K562 (cell line): ENCODE measurements around the gene FOXJ3. TPM values are rescaled to one million over a fixed set of nuclear protein-coding genes. Genes with fewer than 3 reads are reported as not detected.

Experiments
- ARHGAP35 ChIP-seq: fragments of 450-650 bp; IDR thresholded peaks from 2 replicates; pipeline ENCODE4 v1.6.1; 2018; ENCODE audit not compliant: partially characterized antibody
- BCOR ChIP-seq: fragments of 450-650 bp; IDR thresholded peaks from 2 replicates; pipeline ENCODE4 v1.6.1; 2016
- CHD1 ChIP-seq: fragments of 200-600 bp; sonication (generic); IDR thresholded peaks from one replicate; pipeline ENCODE4 v1.6.1; 2012; ENCODE audit warnings: mild to moderate bottlenecking, moderate library complexity, low read length, inconsistent platforms
- EGR1 ChIP-seq: fragments of 450-650 bp; conservative IDR thresholded peaks from 2 replicates; pipeline ENCODE4 v1.6.1; 2017; ENCODE audit warnings: mild to moderate bottlenecking
- EHMT2 ChIP-seq: fragments of 450-650 bp; IDR thresholded peaks from 2 replicates; pipeline ENCODE4 v1.6.1; 2018; ENCODE audit warnings: antibody characterized with exemption
- ESRRA ChIP-seq: fragments of 450-650 bp; IDR thresholded peaks from 2 replicates; pipeline ENCODE4 v1.6.1; 2014; ENCODE audit warnings: low read depth, mild to moderate bottlenecking, moderate library complexity, borderline replicate concordance
- JUNB ChIP-seq: fragments of 450-650 bp; formaldehyde crosslinking; conservative IDR thresholded peaks from 2 replicates; pipeline ENCODE4 v1.4.0; 2020; ENCODE audit warnings: mild to moderate bottlenecking
- MYBL2 ChIP-seq, 2 experiments: fragments of 450-650 bp in 1 of 2; sonication (generic) in 1 of 2; formaldehyde crosslinking in 1 of 2; IDR thresholded peaks; 2 replicates each; pipeline versions ENCODE4 v1.6.1 to v1.8.1; 2017 to 2022; ENCODE audit warnings: borderline replicate concordance in 1 of 2, inconsistent platforms in 1 of 2, low read depth in 1 of 2, mild to moderate bottlenecking in 1 of 2, missing genetic modification reagents in 1 of 2, moderate library complexity in 1 of 2
- NFE2L1 ChIP-seq: fragments of 450-650 bp; IDR thresholded peaks from 2 replicates; pipeline ENCODE4 v1.6.1; 2016; ENCODE audit warnings: missing genetic modification characterization, low read depth, mild to moderate bottlenecking, missing compliant biosample characterization, moderate library complexity, borderline replicate concordance
- POLR2G ChIP-seq: fragments of 200-400 bp; formaldehyde crosslinking; IDR thresholded peaks from 2 replicates; pipeline ENCODE4 v1.6.1; 2017; ENCODE audit warnings: low read depth, mild to moderate bottlenecking, antibody characterized with exemption, low read length, moderate library complexity
- RCOR1 ChIP-seq, 2 experiments: IDR thresholded peaks; 2 replicates each; pipeline ENCODE4 v1.6.1; 2012; ENCODE audit warnings: low read depth in 2 of 2, low read length in 2 of 2, borderline replicate concordance in 1 of 2, improper control_type of control experiment in 1 of 2
- STAG1 ChIP-seq: sonication (generic); formaldehyde crosslinking; IDR thresholded peaks from 2 replicates; pipeline ENCODE4 v1.5.0; 2020; ENCODE audit warnings: missing genetic modification reagents, borderline replicate concordance
- TAF9B ChIP-seq: fragments of 450-650 bp; IDR thresholded peaks from 2 replicates; pipeline ENCODE4 v1.6.1; 2018; ENCODE audit warnings: mild to moderate bottlenecking; ENCODE audit not compliant: partially characterized antibody
- TBP ChIP-seq: optimal IDR thresholded peaks from 2 replicates; pipeline ENCODE3; 2011; ENCODE audit warnings: low read depth, low read length, improper control_type of control experiment
- ZFX ChIP-seq: sonication (generic); formaldehyde crosslinking; IDR thresholded peaks from 2 replicates; pipeline ENCODE4 v1.8.0; 2022; ENCODE audit warnings: mild to moderate bottlenecking, missing genetic modification reagents, moderate library complexity
- ZNF24 ChIP-seq: fragments of 450-650 bp; IDR thresholded peaks from 2 replicates; pipeline ENCODE4 v1.6.1; 2016
- polyA plus RNA-seq, 8 experiments: library from polyadenylated mRNA; depleted of rRNA in 4 of 8; stranded (reverse) in 5 of 8; unstranded in 3 of 8; fragments of >200 nt; fragmentation: Nextera tagmentation in 2 of 8; fragmentation: Illumina TruSeq in 1 of 8; extraction: Ambion mirVana in 2 of 8; extraction: Trizol in 1 of 8; gene quantifications; 2 replicates each; pipeline versions ENCODE4 v1.2.1 to v1.2.3, GENCODE V29; 2011 to 2014; ENCODE audit warnings: inconsistent platforms in 1 of 8, missing spikeins in 1 of 8
- total RNA-seq, 7 experiments: library from RNA; depleted of rRNA in 6 of 7; stranded (reverse); fragments of >200 nt in 6 of 7; fragmentation: Illumina TruSeq in 2 of 7; extraction: Trizol in 2 of 7; gene quantifications; 2 replicates each; pipeline versions ENCODE4 v1.2.1 to v1.2.3, GENCODE V29; 2011 to 2021; ENCODE audit warnings: low replicate concordance in 1 of 7
- TF ChIP-seq, protein P1 (sequence below): sonication (generic); formaldehyde crosslinking; IDR thresholded peaks from 2 replicates; pipeline ENCODE4 v1.8.0; 2022; ENCODE audit warnings: mild to moderate bottlenecking, missing genetic modification reagents
- TF ChIP-seq, protein P2 (sequence below): sonication (generic); formaldehyde crosslinking; IDR thresholded peaks from 2 replicates; pipeline ENCODE4 v1.8.1; 2023; ENCODE audit warnings: missing genetic modification reagents, mild to moderate bottlenecking, borderline replicate concordance
- TF ChIP-seq, protein P3 (sequence below): fragments of 450-650 bp; formaldehyde crosslinking; IDR thresholded peaks from 2 replicates; pipeline ENCODE4 v1.4.0; 2022; ENCODE audit warnings: mild to moderate bottlenecking, moderate library complexity

The FOXJ3 gene
- total and polyA plus RNA-seq, 9 of the 15 experiments (the other 6 are each of a cell fraction or from before 2014, with no cell fraction given): 8.7 to 35.3 (median 23.4) TPM

DNA sequence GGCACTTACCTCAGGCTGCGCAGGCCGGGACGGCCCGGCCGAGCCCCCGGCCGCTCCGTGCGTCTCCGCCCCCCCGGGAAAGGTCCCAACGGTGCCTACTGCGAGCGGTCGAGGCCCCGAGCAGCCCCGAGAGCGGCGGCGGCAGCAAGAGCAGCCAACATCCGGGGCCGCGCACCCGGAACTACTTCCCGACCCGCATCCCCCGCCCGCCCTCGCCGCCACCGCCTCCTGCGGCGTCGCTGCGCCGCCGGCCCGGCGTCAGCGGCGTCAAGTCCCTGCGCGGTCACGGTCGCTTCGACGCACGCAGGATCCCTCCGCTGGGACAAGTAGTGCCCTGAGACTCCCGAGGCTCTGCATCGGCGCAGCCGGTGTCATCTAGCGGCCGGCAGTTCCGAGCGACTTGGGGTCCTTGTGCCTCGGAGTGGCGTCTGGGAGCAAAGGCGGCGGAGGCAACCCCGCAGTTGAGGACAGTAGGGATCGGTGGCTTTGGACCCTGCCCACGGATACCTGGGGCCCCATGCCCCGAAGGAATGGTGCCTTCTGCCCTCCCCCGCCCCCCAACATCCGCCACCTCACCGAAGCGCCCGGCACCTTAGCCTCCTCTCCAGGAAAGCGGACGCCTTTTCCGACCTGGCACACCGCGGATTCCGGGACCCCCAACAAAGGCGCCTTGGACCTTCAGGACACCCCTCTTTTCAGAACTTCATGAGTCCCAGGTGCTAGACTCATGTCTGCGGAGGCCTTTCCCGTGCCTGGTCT is at the start of gene FOXJ3 (continued):
- TF ChIP-seq, protein P1, sequence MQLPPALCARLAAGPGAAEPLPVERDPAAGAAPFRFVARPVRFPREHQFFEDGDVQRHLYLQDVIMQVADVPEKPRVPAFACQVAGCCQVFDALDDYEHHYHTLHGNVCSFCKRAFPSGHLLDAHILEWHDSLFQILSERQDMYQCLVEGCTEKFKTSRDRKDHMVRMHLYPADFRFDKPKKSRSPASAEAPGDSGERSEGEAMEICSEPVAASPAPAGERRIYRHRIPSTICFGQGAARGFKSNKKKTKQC (CRISPR knock-in tag): peak; percentile 76
- TF ChIP-seq JUNB: peak; percentile 62; the same call in 1 of the 2 replicates
- TF ChIP-seq ARHGAP35: no peak
- TF ChIP-seq RCOR1 (IDR thresholded peaks at IDR 0.05; ENCODE audit: borderline replicate concordance in 1 of 2, low read depth in 2 of 2, low read length in 2 of 2): peak; percentile 39 to 80; a peak in 2 of 4 replicates
- TF ChIP-seq ESRRA: peak; percentile 86; the same call in 1 of the 2 replicates
- no peak for TF ChIP-seq MYBL2 (IDR thresholded peaks at IDR 0.05; ENCODE audit: low read depth)
- TF ChIP-seq MYBL2 (CRISPR knock-in tag; IDR thresholded peaks at IDR 0.05; ENCODE audit: borderline replicate concordance): no peak
- no peak for TF ChIP-seq EHMT2
- peak; percentile 98 for TF ChIP-seq EGR1
- TF ChIP-seq TBP: peak; percentile 96
- TF ChIP-seq, protein P2, sequence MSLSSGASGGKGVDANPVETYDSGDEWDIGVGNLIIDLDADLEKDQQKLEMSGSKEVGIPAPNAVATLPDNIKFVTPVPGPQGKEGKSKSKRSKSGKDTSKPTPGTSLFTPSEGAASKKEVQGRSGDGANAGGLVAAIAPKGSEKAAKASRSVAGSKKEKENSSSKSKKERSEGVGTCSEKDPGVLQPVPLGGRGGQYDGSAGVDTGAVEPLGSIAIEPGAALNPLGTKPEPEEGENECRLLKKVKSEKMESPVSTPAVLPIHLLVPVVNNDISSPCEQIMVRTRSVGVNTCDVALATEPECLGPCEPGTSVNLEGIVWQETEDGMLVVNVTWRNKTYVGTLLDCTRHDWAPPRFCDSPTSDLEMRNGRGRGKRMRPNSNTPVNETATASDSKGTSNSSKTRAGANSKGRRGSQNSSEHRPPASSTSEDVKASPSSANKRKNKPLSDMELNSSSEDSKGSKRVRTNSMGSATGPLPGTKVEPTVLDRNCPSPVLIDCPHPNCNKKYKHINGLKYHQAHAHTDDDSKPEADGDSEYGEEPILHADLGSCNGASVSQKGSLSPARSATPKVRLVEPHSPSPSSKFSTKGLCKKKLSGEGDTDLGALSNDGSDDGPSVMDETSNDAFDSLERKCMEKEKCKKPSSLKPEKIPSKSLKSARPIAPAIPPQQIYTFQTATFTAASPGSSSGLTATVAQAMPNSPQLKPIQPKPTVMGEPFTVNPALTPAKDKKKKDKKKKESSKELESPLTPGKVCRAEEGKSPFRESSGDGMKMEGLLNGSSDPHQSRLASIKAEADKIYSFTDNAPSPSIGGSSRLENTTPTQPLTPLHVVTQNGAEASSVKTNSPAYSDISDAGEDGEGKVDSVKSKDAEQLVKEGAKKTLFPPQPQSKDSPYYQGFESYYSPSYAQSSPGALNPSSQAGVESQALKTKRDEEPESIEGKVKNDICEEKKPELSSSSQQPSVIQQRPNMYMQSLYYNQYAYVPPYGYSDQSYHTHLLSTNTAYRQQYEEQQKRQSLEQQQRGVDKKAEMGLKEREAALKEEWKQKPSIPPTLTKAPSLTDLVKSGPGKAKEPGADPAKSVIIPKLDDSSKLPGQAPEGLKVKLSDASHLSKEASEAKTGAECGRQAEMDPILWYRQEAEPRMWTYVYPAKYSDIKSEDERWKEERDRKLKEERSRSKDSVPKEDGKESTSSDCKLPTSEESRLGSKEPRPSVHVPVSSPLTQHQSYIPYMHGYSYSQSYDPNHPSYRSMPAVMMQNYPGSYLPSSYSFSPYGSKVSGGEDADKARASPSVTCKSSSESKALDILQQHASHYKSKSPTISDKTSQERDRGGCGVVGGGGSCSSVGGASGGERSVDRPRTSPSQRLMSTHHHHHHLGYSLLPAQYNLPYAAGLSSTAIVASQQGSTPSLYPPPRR: 0 out of 2 replicates have a peak, but pooled peaks have one; percentile 71
- peak; percentile 96 for TF ChIP-seq POLR2G
- TF ChIP-seq NFE2L1 (tag): no peak
- TF ChIP-seq, protein P3, sequence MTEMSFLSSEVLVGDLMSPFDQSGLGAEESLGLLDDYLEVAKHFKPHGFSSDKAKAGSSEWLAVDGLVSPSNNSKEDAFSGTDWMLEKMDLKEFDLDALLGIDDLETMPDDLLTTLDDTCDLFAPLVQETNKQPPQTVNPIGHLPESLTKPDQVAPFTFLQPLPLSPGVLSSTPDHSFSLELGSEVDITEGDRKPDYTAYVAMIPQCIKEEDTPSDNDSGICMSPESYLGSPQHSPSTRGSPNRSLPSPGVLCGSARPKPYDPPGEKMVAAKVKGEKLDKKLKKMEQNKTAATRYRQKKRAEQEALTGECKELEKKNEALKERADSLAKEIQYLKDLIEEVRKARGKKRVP (CRISPR knock-in tag): peak; percentile 31; the same call in 1 of the 2 replicates
- TF ChIP-seq TAF9B: peak; percentile 97
- TF ChIP-seq ZFX (CRISPR knock-in tag): peak; percentile 85
- TF ChIP-seq BCOR: peak; percentile 80
- peak; percentile 77 for TF ChIP-seq ZNF24
- TF ChIP-seq CHD1: no peak
- TF ChIP-seq STAG1: peak; percentile 49; the same call in 1 of the 2 replicates
